GM23338 (cell line): Measurements from ENCODE around the gene SERPINB6. TPM values are rescaled to one million over a fixed set of nuclear protein-coding genes. Genes with fewer than 3 reads are reported as not detected.
A peak's percentile ranks its signal among the peaks of the same experiment; 100 is the strongest.

Source experiments
- ATAC-seq: fragments of 200-7000 bp; cut with Tn5 transposase; 3 replicates; pipeline ENCODE4 v1.9.1; 2020
- DNase-seq: peaks from one replicate; pipeline ENCODE4 v3.0.0-alpha.2; 2015; ENCODE audit warnings: low spot score
- H2AFZ ChIP-seq: fragments of 200-600 bp; sonication (generic); 2 replicates; pipeline ENCODE4 v1.8.0; 2016; ENCODE audit warnings: antibody characterized with exemption, mild to moderate bottlenecking, moderate library complexity
- H3F3A ChIP-seq: fragments of 200-600 bp; sonication (generic); replicated peaks from 2 replicates; pipeline ENCODE4 v1.8.0; 2017; ENCODE audit warnings: antibody characterized with exemption, mixed run types, low read depth
- H3K27ac ChIP-seq: fragments of 200-600 bp; sonication (generic); 2 replicates; pipeline ENCODE4 v1.6.1; 2016; ENCODE audit warnings: low read depth
- H3K27me3 ChIP-seq: fragments of 200-600 bp; sonication (generic); 2 replicates; pipeline ENCODE4 v1.8.0; 2016; ENCODE audit warnings: mild to moderate bottlenecking, mixed run types, moderate library complexity; ENCODE audit not compliant: insufficient read depth
- H3K36me3 ChIP-seq: fragments of 200-600 bp; sonication (generic); 2 replicates; pipeline ENCODE4 v1.8.0; 2016; ENCODE audit warnings: mild to moderate bottlenecking; ENCODE audit not compliant: insufficient read depth
- H3K4me1 ChIP-seq: fragments of 200-600 bp; sonication (generic); 2 replicates; pipeline ENCODE4 v1.8.0; 2016; ENCODE audit warnings: mild to moderate bottlenecking, moderate library complexity; ENCODE audit not compliant: insufficient read depth
- H3K4me2 ChIP-seq: fragments of 200-600 bp; sonication (generic); 2 replicates; pipeline ENCODE4 v1.7.1; 2017; ENCODE audit warnings: mixed run types
- H3K4me3 ChIP-seq: fragments of 200-600 bp; sonication (generic); 2 replicates; pipeline ENCODE4 v1.6.1; 2016; ENCODE audit warnings: mixed run types
- H3K79me2 ChIP-seq: fragments of 200-600 bp; sonication (generic); replicated peaks from 2 replicates; pipeline ENCODE4 v1.8.0; 2017; ENCODE audit warnings: mild to moderate bottlenecking; ENCODE audit not compliant: insufficient read depth
- H3K9me2 ChIP-seq: fragments of 200-600 bp; sonication (generic); 2 replicates; pipeline ENCODE4 v1.8.0; 2017; ENCODE audit not compliant: insufficient read depth
- H4K20me1 ChIP-seq: fragments of 200-600 bp; sonication (generic); replicated peaks from 2 replicates; pipeline ENCODE4 v1.8.0; 2017; ENCODE audit warnings: mild to moderate bottlenecking; ENCODE audit not compliant: insufficient read depth
- H3K27ac Mint-ChIP-seq: 2 replicates; pipeline ENCODE4 v1.8.0; 2020; ENCODE audit warnings: inconsistent platforms, mild to moderate bottlenecking, moderate library complexity, mixed read lengths
- H3K27me3 Mint-ChIP-seq: 3 replicates; pipeline ENCODE4 v1.8.0; 2022; ENCODE audit warnings: low read depth, mild to moderate bottlenecking, moderate library complexity, mixed read lengths, inconsistent platforms; ENCODE audit not compliant: insufficient read depth, poor library complexity
- H3K36me3 Mint-ChIP-seq: 3 replicates; pipeline ENCODE4 v1.8.0; 2021; ENCODE audit warnings: low read depth, mild to moderate bottlenecking, inconsistent platforms, moderate library complexity, mixed read lengths
- H3K4me1 Mint-ChIP-seq: 3 replicates; pipeline ENCODE4 v1.8.0; 2020; ENCODE audit warnings: mild to moderate bottlenecking, inconsistent platforms, mixed read lengths
- H3K4me3 Mint-ChIP-seq: 3 replicates; pipeline ENCODE4 v1.8.0; 2021; ENCODE audit warnings: moderate library complexity, mild to moderate bottlenecking, inconsistent platforms, mixed read lengths
- H3K9me3 Mint-ChIP-seq: 3 replicates; pipeline ENCODE4 v1.8.0; 2020; ENCODE audit warnings: moderate library complexity, mild to moderate bottlenecking, inconsistent platforms, mixed read lengths
- CREB1 ChIP-seq: fragments of 250-450 bp; sonication (Bioruptor Pico); IDR thresholded peaks from 2 replicates; pipeline ENCODE4 v1.5.0; 2020; ENCODE audit warnings: low read depth, mild to moderate bottlenecking, moderate library complexity
- EZH2 ChIP-seq: fragments of 200-600 bp; sonication (generic); IDR thresholded peaks from one replicate; pipeline ENCODE4 v1.8.0; 2017; ENCODE audit warnings: antibody characterized with exemption, mild to moderate bottlenecking, low read depth; ENCODE audit not compliant: unreplicated experiment
- EZH2phosphoT487 ChIP-seq: fragments of 200-600 bp; sonication (generic); IDR thresholded peaks from one replicate; pipeline ENCODE4 v1.8.1; 2018; ENCODE audit warnings: antibody characterized with exemption; ENCODE audit not compliant: unreplicated experiment
- POLR2AphosphoS5 ChIP-seq: IDR thresholded peaks from 2 replicates; pipeline ENCODE4 v1.6.1; 2016; ENCODE audit warnings: antibody characterized with exemption, low read depth
- STAT1 ChIP-seq: IDR thresholded peaks from one replicate; pipeline ENCODE4 v1.6.1; 2016; ENCODE audit warnings: antibody characterized with exemption; ENCODE audit not compliant: unreplicated experiment
- ZNF331 ChIP-seq: fragments of 250-450 bp; sonication (Bioruptor Pico); IDR thresholded peaks from 2 replicates; pipeline ENCODE4 v1.5.0; 2020; ENCODE audit warnings: low read depth, mild to moderate bottlenecking, moderate library complexity
- polyA plus RNA-seq: library from polyadenylated mRNA; unstranded; fragments of >200 nt; fragmentation: Nextera tagmentation; extraction: Ambion mirVana; gene quantifications from 2 replicates; pipeline ENCODE4 v1.2.1, GENCODE V29; 2016
- total RNA-seq: library from RNA; depleted of rRNA; stranded (reverse); fragments of >200 nt; shearing (Covaris generic); gene quantifications from 2 replicates; pipeline ENCODE4 v1.2.3, GENCODE V29; 2014
- TF ChIP-seq, protein P1 (sequence below), 2 experiments: fragments of 200-600 bp in 1 of 2; sonication (generic) in 1 of 2; conservative IDR thresholded peaks; 2 replicates each; pipeline versions ENCODE4 v1.5.1 to v1.6.1; 2016 to 2017; ENCODE audit warnings: antibody characterized with exemption in 2 of 2, low read depth in 2 of 2, mild to moderate bottlenecking in 2 of 2, moderate library complexity in 1 of 2
- TF ChIP-seq, protein P2 (sequence below): fragments of 250-450 bp; sonication (Bioruptor Pico); IDR thresholded peaks from 2 replicates; pipeline ENCODE4 v1.5.0; 2020; ENCODE audit warnings: mild to moderate bottlenecking, moderate library complexity
- TF ChIP-seq, protein P3 (sequence below): IDR thresholded peaks from 2 replicates; pipeline ENCODE4 v1.6.1; 2016; ENCODE audit warnings: antibody characterized with exemption

SERPINB6 gene
- total and polyA plus RNA-seq, 2 experiments from 2014 or later: 25.9 to 38.5 TPM

DNA sequence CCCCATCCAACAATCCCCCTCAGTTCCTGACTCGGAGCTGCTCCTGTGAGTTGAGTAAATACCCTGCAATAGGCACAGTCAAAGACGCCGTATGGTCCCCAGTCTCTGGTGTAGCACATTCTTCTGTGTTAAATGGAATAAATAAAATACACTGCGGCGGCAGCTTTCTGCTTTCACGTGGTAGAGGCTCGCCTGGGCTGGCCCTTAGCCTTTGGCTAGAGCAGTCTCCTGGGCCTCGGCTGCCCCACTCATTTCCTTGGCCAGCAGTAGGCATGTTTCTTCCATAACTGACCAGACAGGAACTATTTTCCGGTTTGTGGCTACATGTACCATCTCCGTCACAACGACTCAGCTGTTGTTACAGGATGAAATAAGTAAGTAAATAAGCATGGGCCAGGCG is 20.7 kb downstream of the SERPINB6 start:
- Histone ChIP-seq H3K4me1 (peaks cover 15% of the 10 kb centered on the region), H3K27ac (no peak overlapping the region), H3F3A (peaks cover 11% of the 10 kb centered on the region), H3K4me2 (no peak overlapping the region), H3K4me3 (no peak overlapping the region), H2AFZ (no peak overlapping the region), H3K79me2 (no peaks in the 10 kb centered on the region), H4K20me1 (no peaks in the 10 kb centered on the region), H3K9me2 (no peaks in the 10 kb centered on the region), H3K36me3 (no peaks in the 10 kb centered on the region), H3K27me3 (no peaks in the 10 kb centered on the region)
- peaks cover 13% of the 10 kb centered on the region for H3K27me3 Mint-ChIP-seq
- DNase-seq (no peak), ATAC-seq (no peak)
- H3K36me3 Mint-ChIP-seq: peaks cover 12% of the 10 kb centered on the region
- H3K9me3 Mint-ChIP-seq: no peaks in the 10 kb centered on the region
- H3K4me1 Mint-ChIP-seq: peaks cover 24% of the 10 kb centered on the region
- H3K27ac Mint-ChIP-seq: no peak overlapping the region
- no peak overlapping the region for H3K4me3 Mint-ChIP-seq
- TF ChIP-seq EZH2phosphoT487 (no peak), EZH2 (no peak), CREB1 (CRISPR knock-in tag) (no peak)

DNA sequence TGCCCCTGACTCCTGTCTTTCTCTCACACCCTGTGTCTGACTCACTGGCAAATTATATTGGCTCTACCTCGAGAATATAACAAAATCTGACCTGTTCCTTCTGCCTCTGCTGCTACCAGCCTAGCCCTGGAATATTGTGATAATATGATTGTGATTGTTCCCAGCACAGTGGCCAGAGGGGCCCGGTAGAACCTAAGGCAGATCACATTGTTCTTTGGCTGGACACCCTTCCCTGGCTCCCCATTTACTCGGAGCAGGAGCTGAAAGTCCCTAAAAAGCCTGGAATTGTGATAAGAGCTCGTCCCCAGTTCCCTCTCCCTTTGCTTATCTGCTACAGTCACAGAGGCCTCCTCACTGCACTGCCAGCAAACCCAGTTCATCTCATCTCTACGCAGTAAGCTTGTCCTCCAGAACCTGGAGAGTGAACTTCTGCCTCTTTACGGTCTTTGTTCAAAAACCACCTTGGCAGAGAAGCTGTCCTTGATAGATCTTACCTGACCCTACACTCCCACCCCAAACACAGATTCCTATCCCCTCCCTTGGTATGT is 21.8 kb downstream of the SERPINB6 start:
- Mint-ChIP-seq H3K9me3 (no peaks in the 10 kb centered on the region), H3K36me3 (peaks cover 12% of the 10 kb centered on the region), H3K27me3 (peaks cover 13% of the 10 kb centered on the region), H3K4me3 (no peak overlapping the region), H3K4me1 (peaks cover 23% of the 10 kb centered on the region), H3K27ac (no peak overlapping the region)
- Histone ChIP-seq H3K4me1 (peaks cover 10% of the 10 kb centered on the region; the same call in 1 of the 2 replicates), H2AFZ (no peak overlapping the region), H3K79me2 (no peaks in the 10 kb centered on the region), H4K20me1 (no peaks in the 10 kb centered on the region), H3K36me3 (no peaks in the 10 kb centered on the region), H3K4me3 (no peak overlapping the region), H3K9me2 (no peaks in the 10 kb centered on the region), H3K27ac (peak overlapping the region; percentile 39; the same call in 1 of the 2 replicates), H3F3A (peaks cover 11% of the 10 kb centered on the region), H3K27me3 (no peaks in the 10 kb centered on the region), H3K4me2 (no peak overlapping the region)
- ATAC-seq: no peak
- no peak for DNase-seq
- no peak for TF ChIP-seq EZH2phosphoT487
- no peak for TF ChIP-seq EZH2
- TF ChIP-seq STAT1: no peak
- TF ChIP-seq, protein P1, sequence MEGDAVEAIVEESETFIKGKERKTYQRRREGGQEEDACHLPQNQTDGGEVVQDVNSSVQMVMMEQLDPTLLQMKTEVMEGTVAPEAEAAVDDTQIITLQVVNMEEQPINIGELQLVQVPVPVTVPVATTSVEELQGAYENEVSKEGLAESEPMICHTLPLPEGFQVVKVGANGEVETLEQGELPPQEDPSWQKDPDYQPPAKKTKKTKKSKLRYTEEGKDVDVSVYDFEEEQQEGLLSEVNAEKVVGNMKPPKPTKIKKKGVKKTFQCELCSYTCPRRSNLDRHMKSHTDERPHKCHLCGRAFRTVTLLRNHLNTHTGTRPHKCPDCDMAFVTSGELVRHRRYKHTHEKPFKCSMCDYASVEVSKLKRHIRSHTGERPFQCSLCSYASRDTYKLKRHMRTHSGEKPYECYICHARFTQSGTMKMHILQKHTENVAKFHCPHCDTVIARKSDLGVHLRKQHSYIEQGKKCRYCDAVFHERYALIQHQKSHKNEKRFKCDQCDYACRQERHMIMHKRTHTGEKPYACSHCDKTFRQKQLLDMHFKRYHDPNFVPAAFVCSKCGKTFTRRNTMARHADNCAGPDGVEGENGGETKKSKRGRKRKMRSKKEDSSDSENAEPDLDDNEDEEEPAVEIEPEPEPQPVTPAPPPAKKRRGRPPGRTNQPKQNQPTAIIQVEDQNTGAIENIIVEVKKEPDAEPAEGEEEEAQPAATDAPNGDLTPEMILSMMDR (conservative IDR thresholded peaks at IDR 0.05; ENCODE audit: low read depth in 2 of 2): no peak
- TF ChIP-seq, protein P2, sequence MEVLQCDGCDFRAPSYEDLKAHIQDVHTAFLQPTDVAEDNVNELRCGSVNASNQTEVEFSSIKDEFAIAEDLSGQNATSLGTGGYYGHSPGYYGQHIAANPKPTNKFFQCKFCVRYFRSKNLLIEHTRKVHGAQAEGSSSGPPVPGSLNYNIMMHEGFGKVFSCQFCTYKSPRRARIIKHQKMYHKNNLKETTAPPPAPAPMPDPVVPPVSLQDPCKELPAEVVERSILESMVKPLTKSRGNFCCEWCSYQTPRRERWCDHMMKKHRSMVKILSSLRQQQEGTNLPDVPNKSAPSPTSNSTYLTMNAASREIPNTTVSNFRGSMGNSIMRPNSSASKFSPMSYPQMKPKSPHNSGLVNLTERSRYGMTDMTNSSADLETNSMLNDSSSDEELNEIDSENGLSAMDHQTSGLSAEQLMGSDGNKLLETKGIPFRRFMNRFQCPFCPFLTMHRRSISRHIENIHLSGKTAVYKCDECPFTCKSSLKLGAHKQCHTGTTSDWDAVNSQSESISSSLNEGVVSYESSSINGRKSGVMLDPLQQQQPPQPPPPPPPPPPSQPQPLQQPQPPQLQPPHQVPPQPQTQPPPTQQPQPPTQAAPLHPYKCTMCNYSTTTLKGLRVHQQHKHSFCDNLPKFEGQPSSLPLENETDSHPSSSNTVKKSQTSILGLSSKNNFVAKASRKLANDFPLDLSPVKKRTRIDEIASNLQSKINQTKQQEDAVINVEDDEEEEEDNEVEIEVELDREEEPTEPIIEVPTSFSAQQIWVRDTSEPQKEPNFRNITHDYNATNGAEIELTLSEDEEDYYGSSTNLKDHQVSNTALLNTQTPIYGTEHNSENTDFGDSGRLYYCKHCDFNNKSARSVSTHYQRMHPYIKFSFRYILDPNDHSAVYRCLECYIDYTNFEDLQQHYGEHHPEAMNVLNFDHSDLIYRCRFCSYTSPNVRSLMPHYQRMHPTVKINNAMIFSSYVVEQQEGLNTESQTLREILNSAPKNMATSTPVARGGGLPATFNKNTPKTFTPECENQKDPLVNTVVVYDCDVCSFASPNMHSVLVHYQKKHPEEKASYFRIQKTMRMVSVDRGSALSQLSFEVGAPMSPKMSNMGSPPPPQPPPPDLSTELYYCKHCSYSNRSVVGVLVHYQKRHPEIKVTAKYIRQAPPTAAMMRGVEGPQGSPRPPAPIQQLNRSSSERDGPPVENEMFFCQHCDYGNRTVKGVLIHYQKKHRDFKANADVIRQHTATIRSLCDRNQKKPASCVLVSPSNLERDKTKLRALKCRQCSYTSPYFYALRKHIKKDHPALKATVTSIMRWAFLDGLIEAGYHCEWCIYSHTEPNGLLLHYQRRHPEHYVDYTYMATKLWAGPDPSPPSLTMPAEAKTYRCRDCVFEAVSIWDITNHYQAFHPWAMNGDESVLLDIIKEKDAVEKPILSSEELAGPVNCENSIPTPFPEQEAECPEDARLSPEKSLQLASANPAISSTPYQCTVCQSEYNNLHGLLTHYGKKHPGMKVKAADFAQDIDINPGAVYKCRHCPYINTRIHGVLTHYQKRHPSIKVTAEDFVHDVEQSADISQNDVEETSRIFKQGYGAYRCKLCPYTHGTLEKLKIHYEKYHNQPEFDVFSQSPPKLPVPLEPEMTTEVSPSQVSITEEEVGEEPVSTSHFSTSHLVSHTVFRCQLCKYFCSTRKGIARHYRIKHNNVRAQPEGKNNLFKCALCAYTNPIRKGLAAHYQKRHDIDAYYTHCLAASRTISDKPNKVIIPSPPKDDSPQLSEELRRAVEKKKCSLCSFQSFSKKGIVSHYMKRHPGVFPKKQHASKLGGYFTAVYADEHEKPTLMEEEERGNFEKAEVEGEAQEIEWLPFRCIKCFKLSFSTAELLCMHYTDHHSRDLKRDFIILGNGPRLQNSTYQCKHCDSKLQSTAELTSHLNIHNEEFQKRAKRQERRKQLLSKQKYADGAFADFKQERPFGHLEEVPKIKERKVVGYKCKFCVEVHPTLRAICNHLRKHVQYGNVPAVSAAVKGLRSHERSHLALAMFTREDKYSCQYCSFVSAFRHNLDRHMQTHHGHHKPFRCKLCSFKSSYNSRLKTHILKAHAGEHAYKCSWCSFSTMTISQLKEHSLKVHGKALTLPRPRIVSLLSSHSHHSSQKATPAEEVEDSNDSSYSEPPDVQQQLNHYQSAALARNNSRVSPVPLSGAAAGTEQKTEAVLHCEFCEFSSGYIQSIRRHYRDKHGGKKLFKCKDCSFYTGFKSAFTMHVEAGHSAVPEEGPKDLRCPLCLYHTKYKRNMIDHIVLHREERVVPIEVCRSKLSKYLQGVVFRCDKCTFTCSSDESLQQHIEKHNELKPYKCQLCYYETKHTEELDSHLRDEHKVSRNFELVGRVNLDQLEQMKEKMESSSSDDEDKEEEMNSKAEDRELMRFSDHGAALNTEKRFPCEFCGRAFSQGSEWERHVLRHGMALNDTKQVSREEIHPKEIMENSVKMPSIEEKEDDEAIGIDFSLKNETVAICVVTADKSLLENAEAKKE (CRISPR knock-in tag): no peak
- TF ChIP-seq CREB1 (CRISPR knock-in tag): no peak
- TF ChIP-seq POLR2AphosphoS5: no peak
- TF ChIP-seq ZNF331 (CRISPR knock-in tag): no peak
- TF ChIP-seq, protein P3, sequence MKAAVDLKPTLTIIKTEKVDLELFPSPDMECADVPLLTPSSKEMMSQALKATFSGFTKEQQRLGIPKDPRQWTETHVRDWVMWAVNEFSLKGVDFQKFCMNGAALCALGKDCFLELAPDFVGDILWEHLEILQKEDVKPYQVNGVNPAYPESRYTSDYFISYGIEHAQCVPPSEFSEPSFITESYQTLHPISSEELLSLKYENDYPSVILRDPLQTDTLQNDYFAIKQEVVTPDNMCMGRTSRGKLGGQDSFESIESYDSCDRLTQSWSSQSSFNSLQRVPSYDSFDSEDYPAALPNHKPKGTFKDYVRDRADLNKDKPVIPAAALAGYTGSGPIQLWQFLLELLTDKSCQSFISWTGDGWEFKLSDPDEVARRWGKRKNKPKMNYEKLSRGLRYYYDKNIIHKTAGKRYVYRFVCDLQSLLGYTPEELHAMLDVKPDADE: no peak
